Caco-2 (cell line): ENCODE measurements around the gene FZD10. TPM values are rescaled to one million over a fixed set of nuclear protein-coding genes. Genes with fewer than 3 reads are reported as not detected.

Experiments used
- BruUV-seq: library from RNA; stranded (reverse); fragments of 400-500 nt; replicated peaks from 2 replicates; lab custom pipeline; 2021; lab: Mats Ljungman, UMichigan
- CTCF ChIA-PET: fragments of 300-600 bp; sonication (Branson Sonifier 250); formaldehyde crosslinking; loops from one replicate; lab custom pipeline; 2022; ENCODE audit warnings: antibody characterized with exemption; lab: Charles Lee
- POLR2A ChIA-PET: fragments of 300-600 bp; sonication (Branson Sonifier 250); formaldehyde crosslinking; loops from one replicate; lab custom pipeline; 2022; ENCODE audit warnings: antibody characterized with exemption; lab: Charles Lee
- DNase-seq, 2 experiments: peaks; one replicate each; pipeline versions ENCODE4 v3.0.0 to v3.0.0-alpha.2; 2020 to 2022
- H3K27me3 ChIP-seq: replicated peaks from 2 replicates; pipeline ENCODE4 v1.6.0; 2011; ENCODE audit warnings: low read length; ENCODE audit not compliant: control insufficient read depth, insufficient read depth
- H3K36me3 ChIP-seq: 2 replicates; pipeline ENCODE4 v1.5.1; 2011; ENCODE audit warnings: low read length; ENCODE audit not compliant: control insufficient read depth, insufficient read depth
- H3K4me1 ChIP-seq: fragments of 250-450 bp; sonication (Bioruptor Pico); 2 replicates; pipeline ENCODE4 v1.5.1; 2020; ENCODE audit warnings: mild to moderate bottlenecking
- H3K4me3 ChIP-seq: 2 replicates; pipeline ENCODE4 v1.5.1; 2011; ENCODE audit warnings: low read depth, mild to moderate bottlenecking, control low read depth, low read length
- H3K9me3 ChIP-seq: fragments of 250-450 bp; sonication (Bioruptor Pico); 2 replicates; pipeline ENCODE4 v1.5.1; 2020; ENCODE audit warnings: mild to moderate bottlenecking, moderate library complexity
- H3K27ac Mint-ChIP-seq: one replicate; pipeline ENCODE4 v1.8.0; 2022; ENCODE audit warnings: mixed read lengths; ENCODE audit not compliant: unreplicated experiment
- H3K27me3 Mint-ChIP-seq: one replicate; pipeline ENCODE4 v1.8.0; 2022; ENCODE audit warnings: mixed read lengths; ENCODE audit not compliant: insufficient read depth, unreplicated experiment
- H3K36me3 Mint-ChIP-seq: one replicate; pipeline ENCODE4 v1.8.0; 2022; ENCODE audit warnings: mild to moderate bottlenecking, mixed read lengths; ENCODE audit not compliant: insufficient read depth, unreplicated experiment
- H3K4me1 Mint-ChIP-seq: one replicate; pipeline ENCODE4 v1.8.0; 2022; ENCODE audit warnings: low read depth, mixed read lengths; ENCODE audit not compliant: unreplicated experiment
- H3K4me3 Mint-ChIP-seq: one replicate; pipeline ENCODE4 v1.8.0; 2022; ENCODE audit warnings: mild to moderate bottlenecking, moderate library complexity, mixed read lengths; ENCODE audit not compliant: unreplicated experiment
- H3K9me3 Mint-ChIP-seq: one replicate; pipeline ENCODE4 v1.8.0; 2022; ENCODE audit warnings: mixed read lengths; ENCODE audit not compliant: unreplicated experiment
- intact Hi-C: fragments of 100-400 bp; cut with micrococcal nuclease; formaldehyde crosslinking; loops from one replicate; pipeline ENCODE4 v1.10.0; 2022; ENCODE audit not compliant: unreplicated experiment
- total RNA-seq: library from RNA; stranded (reverse); gene quantifications from 2 replicates; pipeline ENCODE4 v1.2.3, GENCODE V29; 2022
- TF ChIP-seq, protein P1 (sequence below), 2 experiments: fragments of 200-600 bp in 1 of 2; IDR thresholded peaks; 1 replicate in 1 of 2; 2 replicates in 1 of 2; pipeline versions ENCODE4 v1.5.1 to v1.8.0; 2011 to 2022; ENCODE audit warnings: antibody characterized with exemption in 1 of 2, control low read depth in 1 of 2, inconsistent platforms in 1 of 2, low read depth in 1 of 2, low read length in 1 of 2, mild to moderate bottlenecking in 1 of 2, moderate library complexity in 1 of 2; ENCODE audit not compliant: insufficient read depth in 1 of 2, severe bottlenecking in 1 of 2, unreplicated experiment in 1 of 2

The FZD10 gene
- total RNA-seq, 1 experiment from 2014 or later = 0.09 TPM

DNA sequence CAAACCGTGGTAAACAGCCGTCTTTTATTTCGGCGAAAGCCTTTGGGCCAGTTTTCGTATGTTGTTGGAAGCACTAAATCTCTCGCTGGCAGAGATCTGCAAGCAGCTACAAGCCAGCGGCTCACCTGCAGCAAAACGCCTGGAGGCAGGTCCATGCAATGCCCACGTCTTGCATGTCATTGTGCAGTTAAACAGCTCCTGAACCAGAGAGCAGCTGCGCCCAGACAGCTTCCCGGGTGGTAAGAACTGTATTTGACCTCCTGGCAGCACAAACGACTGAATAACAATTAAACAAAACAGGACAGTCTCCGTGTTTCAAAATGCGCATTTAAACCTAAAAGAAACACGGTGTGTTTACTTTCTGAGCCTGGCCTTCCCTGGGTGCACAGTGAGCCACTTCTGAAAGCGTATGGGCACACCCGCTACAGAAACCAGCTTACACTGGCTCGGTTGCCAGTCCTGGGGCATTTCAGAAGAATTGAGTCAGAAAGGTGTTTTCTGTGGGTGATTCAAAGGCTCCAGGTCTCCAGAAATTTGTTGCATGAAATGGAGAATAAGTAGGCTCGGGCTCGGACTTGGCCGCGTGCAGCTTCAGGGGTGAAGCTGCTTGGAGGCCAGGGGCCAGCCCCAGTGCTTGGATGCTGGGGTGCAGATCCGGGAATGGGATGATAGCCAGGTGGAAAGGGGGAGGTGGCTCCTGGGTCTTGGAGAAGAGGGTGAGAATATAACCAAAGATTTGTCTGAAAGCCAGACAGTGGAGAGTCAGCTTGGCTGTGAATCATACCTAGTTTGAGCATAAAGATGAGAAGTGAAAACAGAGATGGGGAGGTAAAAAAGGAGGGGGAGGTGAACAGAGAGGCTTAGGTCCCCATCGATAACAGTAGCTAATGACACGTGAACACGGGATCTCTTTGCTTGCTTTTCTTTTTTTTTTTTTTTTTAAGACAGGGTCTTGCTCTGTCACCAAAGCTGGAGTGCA, 24.9 kb upstream of the FZD10 start:
- Histone ChIP-seq H3K36me3 (no peaks in the 10 kb centered on the region), H3K9me3 (no peaks in the 10 kb centered on the region), H3K27me3 (no peaks in the 10 kb centered on the region), H3K4me3 (no peak overlapping the region), H3K4me1 (no peaks in the 10 kb centered on the region)
- TF ChIP-seq, protein P1, sequence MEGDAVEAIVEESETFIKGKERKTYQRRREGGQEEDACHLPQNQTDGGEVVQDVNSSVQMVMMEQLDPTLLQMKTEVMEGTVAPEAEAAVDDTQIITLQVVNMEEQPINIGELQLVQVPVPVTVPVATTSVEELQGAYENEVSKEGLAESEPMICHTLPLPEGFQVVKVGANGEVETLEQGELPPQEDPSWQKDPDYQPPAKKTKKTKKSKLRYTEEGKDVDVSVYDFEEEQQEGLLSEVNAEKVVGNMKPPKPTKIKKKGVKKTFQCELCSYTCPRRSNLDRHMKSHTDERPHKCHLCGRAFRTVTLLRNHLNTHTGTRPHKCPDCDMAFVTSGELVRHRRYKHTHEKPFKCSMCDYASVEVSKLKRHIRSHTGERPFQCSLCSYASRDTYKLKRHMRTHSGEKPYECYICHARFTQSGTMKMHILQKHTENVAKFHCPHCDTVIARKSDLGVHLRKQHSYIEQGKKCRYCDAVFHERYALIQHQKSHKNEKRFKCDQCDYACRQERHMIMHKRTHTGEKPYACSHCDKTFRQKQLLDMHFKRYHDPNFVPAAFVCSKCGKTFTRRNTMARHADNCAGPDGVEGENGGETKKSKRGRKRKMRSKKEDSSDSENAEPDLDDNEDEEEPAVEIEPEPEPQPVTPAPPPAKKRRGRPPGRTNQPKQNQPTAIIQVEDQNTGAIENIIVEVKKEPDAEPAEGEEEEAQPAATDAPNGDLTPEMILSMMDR (IDR thresholded peaks at IDR 0.05; ENCODE audit: insufficient read depth in 1 of 2, low read depth in 1 of 2, low read length in 1 of 2, severe bottlenecking in 1 of 2, unreplicated experiment in 1 of 2) = no peak
- no peak for DNase-seq
- no peak overlapping the region for H3K4me3 Mint-ChIP-seq
- no peak overlapping the region for H3K27ac Mint-ChIP-seq
- H3K9me3 Mint-ChIP-seq = peaks cover 10% of the 10 kb centered on the region
- H3K36me3 Mint-ChIP-seq = no peaks in the 10 kb centered on the region
- BruUV-seq = no TSS peak
- CTCF ChIA-PET = no interaction called here
- intact Hi-C loops = no loop called here
- POLR2A ChIA-PET = no interaction called here
- no peaks in the 10 kb centered on the region for H3K27me3 Mint-ChIP-seq
- no peaks in the 10 kb centered on the region for H3K4me1 Mint-ChIP-seq

DNA sequence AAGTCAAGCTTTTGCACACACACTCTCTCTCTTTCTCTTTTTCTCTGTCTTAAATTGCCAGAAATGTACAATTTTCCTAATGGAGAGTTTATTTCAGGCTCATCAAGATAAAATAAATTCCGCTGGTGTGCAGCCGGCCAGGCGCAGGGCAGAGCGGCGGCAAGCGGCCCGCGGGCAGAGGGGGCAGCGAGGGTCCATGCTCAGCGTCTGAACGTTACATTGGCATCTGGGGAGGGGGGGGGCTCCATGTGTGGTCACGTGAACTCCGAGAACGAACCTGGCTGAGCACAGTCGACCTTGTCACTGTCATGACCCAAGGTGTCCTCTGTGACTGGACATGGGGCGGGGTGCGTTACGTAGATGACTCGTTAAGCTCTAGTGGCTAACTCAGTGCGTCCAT, 23.8 kb upstream of the FZD10 start:
- H3K27ac Mint-ChIP-seq = no peak overlapping the region
- H3K4me3 Mint-ChIP-seq = no peak overlapping the region
- H3K4me1 Mint-ChIP-seq = no peaks in the 10 kb centered on the region
- Histone ChIP-seq H3K36me3 (no peaks in the 10 kb centered on the region), H3K27me3 (no peaks in the 10 kb centered on the region), H3K4me3 (no peak overlapping the region), H3K4me1 (no peaks in the 10 kb centered on the region), H3K9me3 (no peaks in the 10 kb centered on the region)
- CTCF ChIA-PET = no interaction called here
- H3K36me3 Mint-ChIP-seq = no peaks in the 10 kb centered on the region
- DNase-seq = no peak
- TF ChIP-seq, protein P1 (IDR thresholded peaks at IDR 0.05; ENCODE audit: insufficient read depth in 1 of 2, low read depth in 1 of 2, low read length in 1 of 2, severe bottlenecking in 1 of 2, unreplicated experiment in 1 of 2) = no peak
- POLR2A ChIA-PET = no interaction called here
- BruUV-seq = no TSS peak
- H3K9me3 Mint-ChIP-seq = peaks cover 10% of the 10 kb centered on the region
- H3K27me3 Mint-ChIP-seq = no peaks in the 10 kb centered on the region
- intact Hi-C loops = no loop called here

DNA sequence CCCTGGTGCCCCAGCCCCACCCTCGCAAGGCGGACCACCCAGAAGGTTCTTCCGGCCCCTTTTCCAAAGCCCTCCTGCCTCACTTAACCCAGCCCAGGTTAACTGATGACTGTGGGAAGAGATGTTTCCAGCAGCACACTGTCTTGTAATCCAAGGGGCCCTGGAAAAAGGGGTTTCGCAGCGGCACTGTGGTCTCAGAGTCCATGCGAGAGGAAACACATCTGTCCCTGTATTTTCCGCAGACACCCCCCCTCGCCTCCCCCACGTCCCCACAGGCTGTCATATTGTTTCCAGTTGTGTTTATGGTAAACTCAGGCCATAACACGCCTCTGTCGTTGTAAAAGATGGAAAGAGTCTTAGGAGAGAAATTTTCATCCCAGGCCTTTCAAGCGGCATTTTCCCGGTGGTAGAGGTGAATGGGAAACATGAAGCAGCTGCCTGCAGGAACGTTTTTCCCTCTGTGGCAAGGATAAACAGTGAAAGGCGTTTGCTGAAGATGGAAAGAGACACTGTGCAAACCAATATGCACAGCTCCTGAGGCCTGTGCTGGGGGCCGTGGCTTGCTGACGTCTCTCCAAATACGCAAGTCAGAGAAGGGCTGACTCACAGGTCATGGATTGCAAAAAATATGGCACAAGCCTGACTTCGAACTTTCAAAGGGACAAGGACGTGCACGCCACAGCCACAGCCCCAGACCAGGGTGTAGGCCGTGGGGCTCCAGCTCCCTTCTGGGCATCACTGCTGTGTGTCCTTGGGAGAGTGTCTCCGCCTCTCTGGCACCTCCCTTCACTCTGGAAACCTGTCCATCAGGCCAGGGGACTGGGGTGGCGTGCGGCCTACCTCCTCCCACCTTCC, 22.5 kb upstream of the FZD10 start:
- Mint-ChIP-seq H3K27ac (no peak overlapping the region), H3K4me3 (no peak overlapping the region), H3K27me3 (no peaks in the 10 kb centered on the region), H3K36me3 (no peaks in the 10 kb centered on the region), H3K4me1 (no peaks in the 10 kb centered on the region), H3K9me3 (peaks cover 10% of the 10 kb centered on the region)
- H3K4me1 ChIP-seq = no peaks in the 10 kb centered on the region
- H3K36me3 ChIP-seq = no peaks in the 10 kb centered on the region
- DNase-seq = no peak
- no peaks in the 10 kb centered on the region for H3K9me3 ChIP-seq
- H3K4me3 ChIP-seq = no peak overlapping the region
- H3K27me3 ChIP-seq = no peaks in the 10 kb centered on the region
- intact Hi-C loops = loop anchor here (10.0 kb wide), 1 partner anchor 95 kb away; no protein-coding TSS in a partner anchor
- TF ChIP-seq, protein P1 (IDR thresholded peaks at IDR 0.05; ENCODE audit: insufficient read depth in 1 of 2, low read depth in 1 of 2, low read length in 1 of 2, severe bottlenecking in 1 of 2, unreplicated experiment in 1 of 2) = no peak
- BruUV-seq = no TSS peak
- ChIA-PET CTCF (no interaction called here), POLR2A (no interaction called here)
